Retinal pigment epithelial cell (primary cell): Measurements from ENCODE around the gene TMEM18.
A peak's percentile ranks its signal among the peaks of the same experiment; 100 is the strongest.

Experiments
- DNase-seq: peaks from one replicate; pipeline ENCODE4 v3.0.0-alpha.2; 2010; ENCODE audit warnings: low read depth
- H3K4me3 ChIP-seq: 2 replicates; pipeline ENCODE4 v1.5.1; 2011; ENCODE audit warnings: mild to moderate bottlenecking, low read length, control low read depth, moderate library complexity
- CTCF ChIP-seq: conservative IDR thresholded peaks from 2 replicates; pipeline ENCODE4 v1.5.1; 2011; ENCODE audit warnings: low read depth, low read length, control low read depth, inconsistent platforms

The TMEM18 gene

DNA sequence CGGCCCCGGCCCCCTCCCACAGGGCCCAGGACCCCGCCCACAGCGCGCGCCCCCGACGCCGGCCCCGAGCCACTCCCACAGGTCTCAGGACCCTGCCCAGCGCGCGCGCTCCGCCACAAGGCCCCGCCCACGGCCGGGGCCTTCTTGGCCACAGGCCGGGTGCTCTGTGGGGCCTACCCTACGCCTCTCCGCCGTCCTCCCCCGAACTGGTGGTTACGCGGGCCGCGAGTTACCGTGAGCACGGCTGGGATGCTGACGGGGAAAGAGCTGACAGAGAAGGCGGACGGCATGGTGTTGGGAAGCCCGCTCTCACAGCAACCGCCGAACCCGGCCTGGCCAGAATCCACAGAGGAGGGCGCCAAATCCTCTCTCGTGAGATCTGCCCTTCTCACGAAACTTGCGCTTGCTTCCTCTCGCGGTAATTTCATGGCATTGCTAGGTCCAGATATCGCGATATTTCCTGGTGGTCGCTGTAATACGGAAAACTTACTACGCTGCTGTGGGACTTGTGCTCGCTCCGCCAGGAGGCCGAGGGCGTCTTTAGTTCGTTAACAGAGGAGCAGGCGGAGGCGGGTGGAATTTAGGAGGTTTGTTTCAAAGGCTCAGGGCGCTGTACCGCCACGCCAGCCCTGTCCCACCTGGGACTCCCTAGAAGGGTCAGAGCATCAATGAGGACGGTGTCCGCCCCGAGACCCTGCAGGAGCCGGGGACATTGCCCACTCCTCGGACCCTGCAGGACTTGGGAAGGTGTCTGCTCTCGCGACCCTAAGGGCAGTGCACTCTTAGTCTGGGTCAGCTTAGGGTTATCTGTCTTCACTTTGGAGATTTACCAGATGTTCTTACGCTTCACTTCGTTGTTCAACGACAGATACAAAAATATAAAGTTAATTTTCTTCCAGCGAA is at the start of gene TMEM18:
Gene TMEM18 (minus strand): TSS at position 351 of the 903 bp plus-strand sequence. CDS start 61 bp downstream, at position 290.
- peak within 1 kb of the TSS; percentile 78 for H3K4me3 ChIP-seq
- peak; percentile 97 for DNase-seq
- TF ChIP-seq CTCF, result no peak

DNA sequence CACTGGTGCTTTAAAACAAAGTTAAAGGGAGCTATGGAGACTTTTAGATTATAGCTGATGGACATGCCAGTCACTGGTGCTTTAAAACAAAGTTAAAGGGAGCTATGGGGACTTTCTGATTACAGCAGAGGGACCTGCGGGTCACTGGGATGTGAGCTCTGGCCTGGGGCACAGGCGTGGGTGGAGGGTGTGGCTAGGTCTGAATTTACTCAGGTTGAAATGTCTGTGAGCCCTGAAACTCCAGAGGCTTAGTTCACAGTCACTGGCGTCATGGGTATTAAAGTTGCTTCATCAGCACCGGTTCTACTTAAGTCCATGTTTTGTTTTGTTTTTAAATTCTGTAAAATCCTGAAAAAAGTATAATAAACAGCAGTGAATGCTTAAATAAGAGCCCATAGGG is 49.0 kb upstream of the TMEM18 start:
- H3K4me3 ChIP-seq, result no peak overlapping the region
- TF ChIP-seq CTCF, result no peak
- no peak for DNase-seq

- DNase-seq, result no peak
- H3K4me3 ChIP-seq, result no peak overlapping the region
- TF ChIP-seq CTCF, result no peak
Measured at GRCh38 chr2:725468-725867, 48.3 kb upstream of the TMEM18 start.

DNA sequence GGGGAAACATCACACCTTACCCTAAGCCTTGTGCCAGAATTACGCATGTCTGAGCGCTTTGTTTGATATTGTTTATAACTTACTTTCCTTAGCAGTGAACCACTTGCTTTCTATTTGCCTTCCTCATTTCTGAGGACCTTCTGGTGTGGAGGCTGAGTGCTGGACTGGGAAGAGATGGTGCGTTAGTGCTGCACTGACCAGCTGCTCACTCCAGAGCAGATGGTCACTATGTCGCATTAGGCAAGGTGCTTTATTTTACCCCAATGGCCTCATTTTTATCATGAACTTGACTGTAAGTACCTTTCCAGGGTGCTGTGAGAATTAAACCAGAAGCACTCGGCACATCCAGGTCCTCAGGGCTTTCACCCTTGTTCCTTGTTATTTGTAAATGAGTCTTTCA is 46.6 kb upstream of the TMEM18 start:
- no peak for TF ChIP-seq CTCF
- no peak overlapping the region for H3K4me3 ChIP-seq
- DNase-seq, result no peak

- no peak for TF ChIP-seq CTCF
- DNase-seq, result no peak
- H3K4me3 ChIP-seq, result no peak overlapping the region
Measured at GRCh38 chr2:720842-721241, 43.6 kb upstream of the TMEM18 start.

GRCh38 chr2:719734-720133 is 42.5 kb upstream of the TMEM18 start:
- no peak for TF ChIP-seq CTCF
- no peak for DNase-seq
- H3K4me3 ChIP-seq, result no peak overlapping the region

- no peak for DNase-seq
- TF ChIP-seq CTCF, result no peak
- H3K4me3 ChIP-seq, result no peak overlapping the region
Measured at GRCh38 chr2:719191-719590, 42.0 kb upstream of the TMEM18 start.
